IMR-90 (cell line): ENCODE data around the gene MYRFL.
A peak's percentile ranks its signal among the peaks of the same experiment; 100 is the strongest.

ENCODE experiments used
- CEBPB ChIP-seq: IDR thresholded peaks from 2 replicates; pipeline ENCODE4 v1.6.1; 2012; ENCODE audit warnings: low read depth, low read length, improper control_type of control experiment
- FOS ChIP-seq: fragments of 150-350 bp; IDR thresholded peaks from 2 replicates; pipeline ENCODE4 v1.6.1; 2016; ENCODE audit warnings: low read depth, low read length
- MAZ ChIP-seq: IDR thresholded peaks from 2 replicates; pipeline ENCODE4 v1.6.1; 2012; ENCODE audit warnings: low read depth, mild to moderate bottlenecking, low read length, improper control_type of control experiment, moderate library complexity, borderline replicate concordance
- POLR2A ChIP-seq: IDR thresholded peaks from 2 replicates; pipeline ENCODE4 v1.6.1; 2012; ENCODE audit warnings: mild to moderate bottlenecking, low read depth, low read length
- RFX5 ChIP-seq: IDR thresholded peaks from 2 replicates; pipeline ENCODE4 v1.8.0; 2012; ENCODE audit warnings: low read depth, mild to moderate bottlenecking, low read length, moderate library complexity
- SMC3 ChIP-seq: fragments of 150-350 bp; IDR thresholded peaks from 2 replicates; pipeline ENCODE4 v1.6.1; 2016; ENCODE audit warnings: low read depth, mild to moderate bottlenecking, antibody characterized with exemption, low read length, moderate library complexity
- USF2 ChIP-seq: fragments of 150-350 bp; IDR thresholded peaks from 2 replicates; pipeline ENCODE4 v1.6.1; 2017; ENCODE audit warnings: mild to moderate bottlenecking, antibody characterized with exemption, low read length, low read depth
- TF ChIP-seq, protein P1 (sequence below): conservative IDR thresholded peaks from 2 replicates; pipeline ENCODE4 v1.5.1; 2012; ENCODE audit warnings: mild to moderate bottlenecking, low read depth, low read length, improper control_type of control experiment

- TF ChIP-seq RFX5 (no peak), POLR2A (no peak; the same call in 1 of the 2 replicates), USF2 (no peak), FOS (no peak; the same call in 1 of the 2 replicates), MAZ (no peak), SMC3 (no peak), CEBPB (peak; percentile 79)
- TF ChIP-seq, protein P1, sequence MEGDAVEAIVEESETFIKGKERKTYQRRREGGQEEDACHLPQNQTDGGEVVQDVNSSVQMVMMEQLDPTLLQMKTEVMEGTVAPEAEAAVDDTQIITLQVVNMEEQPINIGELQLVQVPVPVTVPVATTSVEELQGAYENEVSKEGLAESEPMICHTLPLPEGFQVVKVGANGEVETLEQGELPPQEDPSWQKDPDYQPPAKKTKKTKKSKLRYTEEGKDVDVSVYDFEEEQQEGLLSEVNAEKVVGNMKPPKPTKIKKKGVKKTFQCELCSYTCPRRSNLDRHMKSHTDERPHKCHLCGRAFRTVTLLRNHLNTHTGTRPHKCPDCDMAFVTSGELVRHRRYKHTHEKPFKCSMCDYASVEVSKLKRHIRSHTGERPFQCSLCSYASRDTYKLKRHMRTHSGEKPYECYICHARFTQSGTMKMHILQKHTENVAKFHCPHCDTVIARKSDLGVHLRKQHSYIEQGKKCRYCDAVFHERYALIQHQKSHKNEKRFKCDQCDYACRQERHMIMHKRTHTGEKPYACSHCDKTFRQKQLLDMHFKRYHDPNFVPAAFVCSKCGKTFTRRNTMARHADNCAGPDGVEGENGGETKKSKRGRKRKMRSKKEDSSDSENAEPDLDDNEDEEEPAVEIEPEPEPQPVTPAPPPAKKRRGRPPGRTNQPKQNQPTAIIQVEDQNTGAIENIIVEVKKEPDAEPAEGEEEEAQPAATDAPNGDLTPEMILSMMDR = no peak
Measured at GRCh38 chr12:69987579-69988091, 162.6 kb downstream of the MYRFL start.
